ENCODE data around the gene CCL17. TPM values are rescaled to one million over a fixed set of nuclear protein-coding genes. Genes with fewer than 3 reads are reported as not detected.

CCL17 gene
- total RNA-seq, 1 donor from 2014 or later: not detected

- no peaks in the 10 kb centered on the region for H3K27me3 ChIP-seq (ENCODE audit: low read depth)
- no peak overlapping the region for H3K4me3 ChIP-seq
- no peak for TF ChIP-seq CTCF (IDR thresholded peaks at IDR 0.05; ENCODE audit: borderline replicate concordance)
- DNase-seq: no peak
- no peak overlapping the region for H3K27ac ChIP-seq (replicated peaks)
- H3K9me3 ChIP-seq (replicated peaks): no peaks in the 10 kb centered on the region
- no peaks in the 10 kb centered on the region for H3K36me3 ChIP-seq
- intact Hi-C loops (cut with micrococcal nuclease): no loop called here
- H3K4me1 ChIP-seq: peaks cover 24% of the 10 kb centered on the region
These were observed 2.3 kb downstream of the CCL17 start for GRCh38 chr16:57406881-57407280.

GRCh38 chr16:57407521-57408353 lies 3.2 kb downstream of the CCL17 start:
- H3K36me3 ChIP-seq: no peaks in the 10 kb centered on the region
- peaks cover 24% of the 10 kb centered on the region for H3K4me1 ChIP-seq
- TF ChIP-seq CTCF (IDR thresholded peaks at IDR 0.05; ENCODE audit: borderline replicate concordance): no peak
- intact Hi-C loops (cut with micrococcal nuclease): no loop called here
- no peak overlapping the region for H3K4me3 ChIP-seq
- H3K27ac ChIP-seq (replicated peaks): no peak overlapping the region
- no peaks in the 10 kb centered on the region for H3K9me3 ChIP-seq (replicated peaks)
- DNase-seq: no peak
- H3K27me3 ChIP-seq (ENCODE audit: low read depth): no peaks in the 10 kb centered on the region

- Histone ChIP-seq H3K36me3 (no peaks in the 10 kb centered on the region), H3K27ac (replicated peaks) (peak overlapping the region; percentile 82), H3K9me3 (replicated peaks) (no peaks in the 10 kb centered on the region), H3K27me3 (ENCODE audit: low read depth) (no peaks in the 10 kb centered on the region), H3K4me3 (no peak overlapping the region), H3K4me1 (peaks cover 24% of the 10 kb centered on the region)
- no peak for DNase-seq
- TF ChIP-seq CTCF (IDR thresholded peaks at IDR 0.05; ENCODE audit: borderline replicate concordance): no peak
- intact Hi-C loops (cut with micrococcal nuclease): no loop called here
These were observed 4.5 kb downstream of the CCL17 start for GRCh38 chr16:57409065-57409464.

- intact Hi-C loops (cut with micrococcal nuclease): no loop called here
- DNase-seq: no peak
- no peak for TF ChIP-seq CTCF (IDR thresholded peaks at IDR 0.05; ENCODE audit: borderline replicate concordance)
- Histone ChIP-seq H3K27me3 (ENCODE audit: low read depth) (no peaks in the 10 kb centered on the region), H3K4me1 (peaks cover 24% of the 10 kb centered on the region), H3K27ac (replicated peaks) (peak overlapping the region; percentile 82), H3K36me3 (no peaks in the 10 kb centered on the region), H3K4me3 (no peak overlapping the region), H3K9me3 (replicated peaks) (no peaks in the 10 kb centered on the region)
These were observed 5.5 kb downstream of the CCL17 start for GRCh38 chr16:57409870-57410587.

GRCh38 chr16:57411362-57411976 lies 6.9 kb downstream of the CCL17 start:
- Histone ChIP-seq H3K36me3 (no peaks in the 10 kb centered on the region), H3K4me1 (peaks cover 27% of the 10 kb centered on the region), H3K9me3 (replicated peaks) (no peaks in the 10 kb centered on the region), H3K27me3 (ENCODE audit: low read depth) (no peaks in the 10 kb centered on the region), H3K4me3 (no peak overlapping the region), H3K27ac (replicated peaks) (no peak overlapping the region)
- no peak for DNase-seq
- no peak for TF ChIP-seq CTCF (IDR thresholded peaks at IDR 0.05; ENCODE audit: borderline replicate concordance)
- intact Hi-C loops (cut with micrococcal nuclease): no loop called here

All from left ventricle myocardium inferior (tissue), 1 donor.